ENCODE measurements around the gene PAPPA2.

- TF ChIP-seq REST (IDR thresholded peaks at IDR 0.05; ENCODE audit: low read depth) (no peak), TAF1 (IDR thresholded peaks at IDR 0.05; ENCODE audit: low read depth) (no peak), RAD21 (IDR thresholded peaks at IDR 0.05; ENCODE audit: low read depth) (no peak), TEAD4 (IDR thresholded peaks at IDR 0.05) (no peak), YY1 (IDR thresholded peaks at IDR 0.05; ENCODE audit: low read depth) (no peak), FOXM1 (IDR thresholded peaks at IDR 0.05; ENCODE audit: borderline replicate concordance, low read depth) (no peak), EP300 (IDR thresholded peaks at IDR 0.05; ENCODE audit: borderline replicate concordance) (no peak), CREB1 (IDR thresholded peaks at IDR 0.05; ENCODE audit: low read depth) (no peak), NFIC (IDR thresholded peaks at IDR 0.05) (no peak), EGR1 (IDR thresholded peaks at IDR 0.05) (no peak), CEBPB (IDR thresholded peaks at IDR 0.05) (no peak), ZBTB7A (IDR thresholded peaks at IDR 0.05; ENCODE audit: low read depth) (no peak)
- TF ChIP-seq, protein P1, sequence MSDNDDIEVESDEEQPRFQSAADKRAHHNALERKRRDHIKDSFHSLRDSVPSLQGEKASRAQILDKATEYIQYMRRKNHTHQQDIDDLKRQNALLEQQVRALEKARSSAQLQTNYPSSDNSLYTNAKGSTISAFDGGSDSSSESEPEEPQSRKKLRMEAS (IDR thresholded peaks at IDR 0.05) = no peak
- TF ChIP-seq, protein P2, sequence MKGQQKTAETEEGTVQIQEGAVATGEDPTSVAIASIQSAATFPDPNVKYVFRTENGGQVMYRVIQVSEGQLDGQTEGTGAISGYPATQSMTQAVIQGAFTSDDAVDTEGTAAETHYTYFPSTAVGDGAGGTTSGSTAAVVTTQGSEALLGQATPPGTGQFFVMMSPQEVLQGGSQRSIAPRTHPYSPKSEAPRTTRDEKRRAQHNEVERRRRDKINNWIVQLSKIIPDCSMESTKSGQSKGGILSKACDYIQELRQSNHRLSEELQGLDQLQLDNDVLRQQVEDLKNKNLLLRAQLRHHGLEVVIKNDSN (IDR thresholded peaks at IDR 0.05) = no peak
Measured at GRCh38 chr1:176850871-176851270, 387.9 kb downstream of the PAPPA2 start.

All from Ishikawa (cell line).